ENCODE measurements around the gene EPHB1. TPM values are rescaled to one million over a fixed set of nuclear protein-coding genes. Genes with fewer than 3 reads are reported as not detected.

Gene EPHB1
- total RNA-seq, 5 donors from 2014 or later (not counting 1 experiment from before 2014, with no cell fraction given), result 0.28 to 0.72 (median 0.31) TPM; not detected in 1

DNA sequence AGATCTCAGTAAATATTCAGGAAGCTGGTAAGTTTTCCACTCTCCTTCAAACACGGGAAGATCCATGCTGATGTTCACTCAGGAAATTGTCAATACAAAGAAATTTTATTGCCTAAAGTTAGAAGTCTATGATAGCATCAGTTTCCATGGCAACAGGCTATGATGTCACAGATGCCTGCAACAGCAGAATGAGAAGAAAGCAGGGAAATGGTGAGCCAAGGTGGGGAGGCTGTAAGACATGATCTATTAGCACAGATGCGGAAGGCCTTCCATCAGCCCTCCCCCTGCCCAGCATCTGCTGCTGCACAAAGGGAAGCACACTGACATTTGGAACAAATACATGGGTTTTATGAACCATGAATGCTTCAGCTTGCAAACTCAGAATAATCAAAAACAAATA, 28.6 kb downstream of the EPHB1 start:
- H3K4me3 ChIP-seq (ENCODE audit: control insufficient read depth in 1 of 2, extremely low read depth in 1 of 2, low read length in 1 of 2), result no peak overlapping the region
- ChIA-PET POLR2A (no interaction called here), CTCF (interaction anchor here in 1 of 2 donors (0.5 kb wide), 1 partner anchor 628 kb away, joined by 4 read pairs; no protein-coding TSS in a partner anchor)
- Mint-ChIP-seq H3K27ac (no peak overlapping the region), H3K4me3 (no peak overlapping the region), H3K9me3 (no peaks in the 10 kb centered on the region), H3K36me3 (no peaks in the 10 kb centered on the region), H3K4me1 (no peaks in the 10 kb centered on the region), H3K27me3 (peaks cover 6 to 14% of the 10 kb centered on the region in 2 donors)
- no peaks in the 10 kb centered on the region for H3K4me1 ChIP-seq (ENCODE audit: control insufficient read depth in 1 of 2, extremely low read depth in 1 of 2, insufficient read depth in 2 of 2, low read length in 2 of 2)
- no peaks in the 10 kb centered on the region for H3K9me3 ChIP-seq
- H3K27me3 ChIP-seq (replicated peaks in 1 of 2; ENCODE audit: control insufficient read depth in 2 of 2, extremely low read depth in 1 of 2, insufficient read depth in 2 of 2, low read length in 1 of 2), result peaks cover 0 to 3% of the 10 kb centered on the region in 2 experiments
- DNase-seq, result no peak
- no peak for ATAC-seq (replicated peaks in 1 of 4)
- 80% methylated on average over 1 of the region's 2 CpGs for WGBS (ENCODE audit: insufficient coverage)
- no peaks in the 10 kb centered on the region for H3K36me3 ChIP-seq (ENCODE audit: control insufficient read depth in 2 of 2, extremely low read depth in 1 of 2, insufficient read depth in 1 of 2, low read length in 1 of 2)
- H3K27ac ChIP-seq (ENCODE audit: low read length), result no peak overlapping the region

DNA sequence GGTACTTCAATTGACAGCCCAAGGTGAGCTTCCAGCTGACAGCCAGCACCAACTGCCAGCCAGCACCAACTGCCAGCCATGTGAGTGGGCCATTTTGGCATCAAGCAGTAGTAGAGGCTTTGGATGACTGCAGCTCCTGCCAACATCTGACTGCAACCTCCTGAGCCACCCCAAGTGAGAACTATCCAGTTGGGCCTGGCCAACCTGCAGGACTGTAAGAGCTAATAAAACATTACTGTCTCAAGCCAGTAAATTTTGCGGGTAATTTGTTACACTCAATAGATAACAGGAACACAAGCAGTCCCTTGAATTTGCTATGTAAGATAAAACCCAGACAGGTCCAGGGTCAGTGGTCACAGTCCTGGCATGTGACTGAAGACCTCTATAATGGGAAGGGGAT, 29.7 kb downstream of the EPHB1 start:
- POLR2A ChIA-PET, result no interaction called here
- Histone ChIP-seq H3K27me3 (replicated peaks in 1 of 2; ENCODE audit: control insufficient read depth in 2 of 2, extremely low read depth in 1 of 2, insufficient read depth in 2 of 2, low read length in 1 of 2) (no peaks in the 10 kb centered on the region), H3K4me3 (ENCODE audit: control insufficient read depth in 1 of 2, extremely low read depth in 1 of 2, low read length in 1 of 2) (no peak overlapping the region), H3K27ac (ENCODE audit: low read length) (no peak overlapping the region), H3K9me3 (no peaks in the 10 kb centered on the region), H3K4me1 (ENCODE audit: control insufficient read depth in 1 of 2, extremely low read depth in 1 of 2, insufficient read depth in 2 of 2, low read length in 2 of 2) (no peaks in the 10 kb centered on the region), H3K36me3 (ENCODE audit: control insufficient read depth in 2 of 2, extremely low read depth in 1 of 2, insufficient read depth in 1 of 2, low read length in 1 of 2) (no peaks in the 10 kb centered on the region)
- peaks cover 0 to 12% of the 10 kb centered on the region in 2 donors for H3K27me3 Mint-ChIP-seq
- no CpG with 5 or more reads among the region's 1 CpG for WGBS (ENCODE audit: insufficient coverage)
- no peaks in the 10 kb centered on the region for H3K36me3 Mint-ChIP-seq
- CTCF ChIA-PET, result no interaction called here
- DNase-seq (no peak), ATAC-seq (replicated peaks in 1 of 4) (no peak)
- no peak overlapping the region for H3K4me3 Mint-ChIP-seq
- H3K9me3 Mint-ChIP-seq, result no peaks in the 10 kb centered on the region
- no peaks in the 10 kb centered on the region for H3K4me1 Mint-ChIP-seq
- H3K27ac Mint-ChIP-seq, result no peak overlapping the region

DNA sequence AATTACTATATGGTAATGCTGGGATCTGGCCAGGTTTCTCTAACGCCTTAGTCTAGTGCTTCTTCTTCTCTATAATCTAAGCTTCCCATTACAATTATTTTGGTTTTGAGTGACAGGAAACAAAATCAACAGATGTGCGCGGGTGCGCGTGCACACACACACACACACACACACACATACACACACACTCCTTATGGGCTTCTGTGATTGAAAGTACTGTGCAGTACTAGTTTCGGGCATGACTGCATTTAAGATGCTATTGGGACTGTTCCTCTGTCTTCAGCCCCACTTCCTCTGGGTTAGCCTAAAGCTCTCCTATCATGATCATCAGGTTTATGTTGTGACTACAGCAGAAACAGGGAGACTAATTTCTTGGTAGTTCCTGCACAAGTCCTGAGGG, 32.2 kb downstream of the EPHB1 start:
- no peak overlapping the region for H3K4me3 ChIP-seq (ENCODE audit: control insufficient read depth in 1 of 2, extremely low read depth in 1 of 2, low read length in 1 of 2)
- ATAC-seq (replicated peaks in 1 of 4) (no peak), DNase-seq (no peak)
- no peaks in the 10 kb centered on the region for H3K27me3 ChIP-seq (replicated peaks in 1 of 2; ENCODE audit: control insufficient read depth in 2 of 2, extremely low read depth in 1 of 2, insufficient read depth in 2 of 2, low read length in 1 of 2)
- no peaks in the 10 kb centered on the region for H3K4me1 ChIP-seq (ENCODE audit: control insufficient read depth in 1 of 2, extremely low read depth in 1 of 2, insufficient read depth in 2 of 2, low read length in 2 of 2)
- Mint-ChIP-seq H3K27ac (no peak overlapping the region), H3K27me3 (peaks cover 0 to 12% of the 10 kb centered on the region in 2 donors), H3K9me3 (no peaks in the 10 kb centered on the region), H3K4me1 (no peaks in the 10 kb centered on the region), H3K36me3 (no peaks in the 10 kb centered on the region), H3K4me3 (no peak overlapping the region)
- H3K27ac ChIP-seq (ENCODE audit: low read length), result no peak overlapping the region
- WGBS (ENCODE audit: insufficient coverage), result 100% methylated on average over 1 of the region's 6 CpGs
- no peaks in the 10 kb centered on the region for H3K36me3 ChIP-seq (ENCODE audit: control insufficient read depth in 2 of 2, extremely low read depth in 1 of 2, insufficient read depth in 1 of 2, low read length in 1 of 2)
- CTCF ChIA-PET, result interaction anchor here in 1 of 2 donors (0.7 kb wide), 1 partner anchor 10 kb away, joined by 3 read pairs; no protein-coding TSS in a partner anchor
- H3K9me3 ChIP-seq, result no peaks in the 10 kb centered on the region
- POLR2A ChIA-PET, result no interaction called here

DNA sequence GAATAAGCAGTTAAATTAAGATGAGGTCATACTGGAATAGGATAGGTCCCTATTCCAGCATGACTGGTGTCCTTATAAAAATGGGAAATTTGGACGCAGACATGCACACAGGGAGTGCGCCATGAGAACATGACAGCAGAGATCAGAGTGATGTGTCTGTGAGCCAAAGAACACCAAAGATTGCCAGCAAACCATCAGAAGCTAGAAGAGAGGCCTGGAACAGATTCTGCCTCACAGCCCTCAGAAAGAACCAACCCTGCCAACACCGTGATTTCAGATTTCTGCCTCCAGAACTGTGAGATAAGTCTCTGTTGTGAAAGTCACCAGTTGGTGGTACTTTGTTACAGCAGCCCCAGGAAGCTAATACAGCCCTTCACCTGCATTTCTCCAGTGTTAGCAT, 34.7 kb downstream of the EPHB1 start:
- Mint-ChIP-seq H3K27ac (no peak overlapping the region), H3K4me1 (no peaks in the 10 kb centered on the region), H3K4me3 (no peak overlapping the region), H3K9me3 (no peaks in the 10 kb centered on the region), H3K27me3 (peaks cover 5 to 12% of the 10 kb centered on the region in 2 donors), H3K36me3 (no peaks in the 10 kb centered on the region)
- Histone ChIP-seq H3K27me3 (replicated peaks in 1 of 2; ENCODE audit: control insufficient read depth in 2 of 2, extremely low read depth in 1 of 2, insufficient read depth in 2 of 2, low read length in 1 of 2) (no peaks in the 10 kb centered on the region), H3K4me3 (ENCODE audit: control insufficient read depth in 1 of 2, extremely low read depth in 1 of 2, low read length in 1 of 2) (no peak overlapping the region), H3K9me3 (no peaks in the 10 kb centered on the region), H3K27ac (ENCODE audit: low read length) (no peak overlapping the region), H3K36me3 (ENCODE audit: control insufficient read depth in 2 of 2, extremely low read depth in 1 of 2, insufficient read depth in 1 of 2, low read length in 1 of 2) (no peaks in the 10 kb centered on the region), H3K4me1 (ENCODE audit: control insufficient read depth in 1 of 2, extremely low read depth in 1 of 2, insufficient read depth in 2 of 2, low read length in 2 of 2) (no peaks in the 10 kb centered on the region)
- ATAC-seq (replicated peaks in 1 of 4) (no peak), DNase-seq (no peak)
- CTCF ChIA-PET, result no interaction called here
- WGBS (ENCODE audit: insufficient coverage), result 100% methylated on average over 1 of the region's 3 CpGs
- POLR2A ChIA-PET, result no interaction called here

DNA sequence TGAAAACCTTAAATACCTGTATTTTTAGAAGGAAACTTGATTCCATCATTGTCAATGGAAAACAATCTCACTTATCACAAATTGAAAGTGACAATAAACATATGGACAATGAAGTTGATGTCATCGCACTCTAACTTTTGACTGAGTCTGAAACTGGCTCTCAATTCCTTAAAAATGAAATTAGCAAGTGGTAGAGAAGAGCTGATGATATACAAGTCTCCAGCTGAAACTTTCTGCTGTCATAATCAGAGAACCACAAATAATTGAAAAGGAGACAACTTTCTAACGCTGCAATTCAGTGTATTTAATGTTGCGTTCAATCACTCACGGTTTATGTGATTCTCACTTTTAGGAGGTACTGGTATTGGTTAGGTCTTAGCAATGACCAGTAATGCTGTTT, 37.5 kb downstream of the EPHB1 start:
- Histone ChIP-seq H3K36me3 (ENCODE audit: control insufficient read depth in 2 of 2, extremely low read depth in 1 of 2, insufficient read depth in 1 of 2, low read length in 1 of 2) (no peaks in the 10 kb centered on the region), H3K4me1 (ENCODE audit: control insufficient read depth in 1 of 2, extremely low read depth in 1 of 2, insufficient read depth in 2 of 2, low read length in 2 of 2) (no peaks in the 10 kb centered on the region), H3K27me3 (replicated peaks in 1 of 2; ENCODE audit: control insufficient read depth in 2 of 2, extremely low read depth in 1 of 2, insufficient read depth in 2 of 2, low read length in 1 of 2) (no peaks in the 10 kb centered on the region), H3K4me3 (ENCODE audit: control insufficient read depth in 1 of 2, extremely low read depth in 1 of 2, low read length in 1 of 2) (no peak overlapping the region), H3K27ac (ENCODE audit: low read length) (no peak overlapping the region), H3K9me3 (no peaks in the 10 kb centered on the region)
- Mint-ChIP-seq H3K27me3 (peaks cover 6 to 8% of the 10 kb centered on the region in 2 donors), H3K9me3 (no peaks in the 10 kb centered on the region), H3K36me3 (no peaks in the 10 kb centered on the region), H3K4me3 (no peak overlapping the region), H3K27ac (no peak overlapping the region), H3K4me1 (no peaks in the 10 kb centered on the region)
- ATAC-seq (replicated peaks in 1 of 4), result no peak
- ChIA-PET CTCF (no interaction called here), POLR2A (no interaction called here)
- 100% methylated on average over 1 of the region's 4 CpGs for WGBS (ENCODE audit: insufficient coverage)
- no peak for DNase-seq

DNA sequence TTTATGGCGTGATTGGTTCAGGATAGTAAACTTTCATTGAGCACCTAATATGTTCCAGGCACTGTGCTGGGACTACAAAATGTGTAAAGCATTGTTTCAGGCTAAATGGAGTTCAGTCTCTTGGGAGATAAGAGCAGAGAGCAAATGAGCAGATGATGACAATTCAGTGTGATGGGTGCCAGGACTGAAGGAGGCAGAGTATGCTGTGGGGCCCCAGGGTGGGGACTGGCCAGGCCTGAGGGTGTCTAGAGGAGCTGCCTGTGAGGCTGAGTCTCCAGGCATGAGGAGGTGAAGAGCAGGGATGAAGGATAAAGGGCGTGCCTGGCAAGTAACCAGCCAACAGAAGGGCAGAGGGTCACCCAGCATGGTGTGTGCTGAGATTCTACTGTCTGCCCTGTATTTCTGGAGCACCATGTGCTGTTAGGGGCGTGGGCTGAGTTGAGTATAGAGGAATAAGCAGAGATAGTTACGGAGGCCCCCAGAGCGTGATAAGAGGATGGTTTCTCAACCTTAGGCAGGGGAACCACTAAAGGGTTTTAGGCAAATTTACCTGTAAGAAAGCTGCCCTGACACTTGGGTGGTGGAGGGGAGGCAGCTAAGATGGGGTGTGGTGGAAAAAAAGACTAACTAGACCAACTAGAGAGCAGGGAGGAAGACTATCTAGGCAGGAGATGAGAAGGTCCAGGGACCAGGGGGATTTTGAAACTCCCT, 38.5 kb downstream of the EPHB1 start:
- WGBS (ENCODE audit: insufficient coverage), result 61% methylated on average over 5 of the region's 5 CpGs
- ChIA-PET CTCF (no interaction called here), POLR2A (no interaction called here)
- no peak overlapping the region for H3K27ac Mint-ChIP-seq
- H3K4me1 ChIP-seq (ENCODE audit: control insufficient read depth in 1 of 2, extremely low read depth in 1 of 2, insufficient read depth in 2 of 2, low read length in 2 of 2), result no peaks in the 10 kb centered on the region
- ATAC-seq (replicated peaks in 1 of 4) (no peak), DNase-seq (no peak)
- H3K27ac ChIP-seq (ENCODE audit: low read length), result no peak overlapping the region
- no peaks in the 10 kb centered on the region for H3K36me3 ChIP-seq (ENCODE audit: control insufficient read depth in 2 of 2, extremely low read depth in 1 of 2, insufficient read depth in 1 of 2, low read length in 1 of 2)
- H3K9me3 ChIP-seq, result no peaks in the 10 kb centered on the region
- peaks cover 4 to 6% of the 10 kb centered on the region in 2 donors for H3K27me3 Mint-ChIP-seq
- H3K4me3 Mint-ChIP-seq, result no peak overlapping the region
- H3K27me3 ChIP-seq (replicated peaks in 1 of 2; ENCODE audit: control insufficient read depth in 2 of 2, extremely low read depth in 1 of 2, insufficient read depth in 2 of 2, low read length in 1 of 2), result no peaks in the 10 kb centered on the region
- H3K9me3 Mint-ChIP-seq, result no peaks in the 10 kb centered on the region
- no peak overlapping the region for H3K4me3 ChIP-seq (ENCODE audit: control insufficient read depth in 1 of 2, extremely low read depth in 1 of 2, low read length in 1 of 2)
- H3K4me1 Mint-ChIP-seq, result no peaks in the 10 kb centered on the region
- no peaks in the 10 kb centered on the region for H3K36me3 Mint-ChIP-seq

Measured in T-cell (primary cell).